ENCODE results near the gene ELAVL1. TPM values are rescaled to one million over a fixed set of nuclear protein-coding genes. Genes with fewer than 3 reads are reported as not detected.
A peak's percentile ranks its signal among the peaks of the same experiment; 100 is the strongest.

ELAVL1 gene
- total and polyA plus RNA-seq, 2 of the 13 experiments (the other 11 are each of a cell fraction or from before 2014, with no cell fraction given) = 27.9 to 38.4 TPM

GRCh38 chr19:7925171-7925851 lies 80.1 kb downstream of the ELAVL1 start (continued):
- TF ChIP-seq EP300 (IDR thresholded peaks at IDR 0.05; ENCODE audit: low read depth in 2 of 2, low read length in 2 of 2) (no peak), EP300 (CRISPR knock-in tag; IDR thresholded peaks at IDR 0.05; ENCODE audit: borderline replicate concordance) (no peak), ZFP37 (CRISPR knock-in tag; IDR thresholded peaks at IDR 0.05; ENCODE audit: borderline replicate concordance) (0 out of 2 replicates have a peak, but pooled peaks have one; percentile 50), ZNF234 (CRISPR knock-in tag; conservative IDR thresholded peaks at IDR 0.05) (no peak), YEATS4 (CRISPR knock-in tag; IDR thresholded peaks at IDR 0.05; ENCODE audit: borderline replicate concordance) (peak; percentile 46; the same call in 1 of the 2 replicates), KAT8 (CRISPR knock-in tag; IDR thresholded peaks at IDR 0.05) (0 out of 2 replicates have a peak, but pooled peaks have one; percentile 24), ZNF12 (CRISPR knock-in tag; IDR thresholded peaks at IDR 0.05) (0 out of 2 replicates have a peak, but pooled peaks have one; percentile 24), TMF1 (CRISPR knock-in tag; IDR thresholded peaks at IDR 0.05; ENCODE audit: low read depth) (0 out of 2 replicates have a peak, but pooled peaks have one; percentile 34), ZNF598 (CRISPR knock-in tag; IDR thresholded peaks at IDR 0.05; ENCODE audit: borderline replicate concordance) (no peak), SIN3A (IDR thresholded peaks at IDR 0.05; ENCODE audit: borderline replicate concordance, low read depth, low read length) (no peak), IRX3 (CRISPR knock-in tag; IDR thresholded peaks at IDR 0.05; ENCODE audit: borderline replicate concordance, low read depth) (peak; percentile 77; the same call in 1 of the 2 replicates), CREBL2 (CRISPR knock-in tag; IDR thresholded peaks at IDR 0.05; ENCODE audit: borderline replicate concordance) (peak; percentile 91; the same call in 1 of the 2 replicates), ZNF543 (CRISPR knock-in tag; IDR thresholded peaks at IDR 0.05) (no peak), NR2F2 (IDR thresholded peaks at IDR 0.05; ENCODE audit: borderline replicate concordance, low read depth) (no peak)
- TF ChIP-seq, protein P1, sequence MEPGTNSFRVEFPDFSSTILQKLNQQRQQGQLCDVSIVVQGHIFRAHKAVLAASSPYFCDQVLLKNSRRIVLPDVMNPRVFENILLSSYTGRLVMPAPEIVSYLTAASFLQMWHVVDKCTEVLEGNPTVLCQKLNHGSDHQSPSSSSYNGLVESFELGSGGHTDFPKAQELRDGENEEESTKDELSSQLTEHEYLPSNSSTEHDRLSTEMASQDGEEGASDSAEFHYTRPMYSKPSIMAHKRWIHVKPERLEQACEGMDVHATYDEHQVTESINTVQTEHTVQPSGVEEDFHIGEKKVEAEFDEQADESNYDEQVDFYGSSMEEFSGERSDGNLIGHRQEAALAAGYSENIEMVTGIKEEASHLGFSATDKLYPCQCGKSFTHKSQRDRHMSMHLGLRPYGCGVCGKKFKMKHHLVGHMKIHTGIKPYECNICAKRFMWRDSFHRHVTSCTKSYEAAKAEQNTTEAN (CRISPR knock-in tag; conservative IDR thresholded peaks at IDR 0.05) = 0 out of 2 replicates have a peak, but pooled peaks have one; percentile 51
- TF ChIP-seq, protein P2, sequence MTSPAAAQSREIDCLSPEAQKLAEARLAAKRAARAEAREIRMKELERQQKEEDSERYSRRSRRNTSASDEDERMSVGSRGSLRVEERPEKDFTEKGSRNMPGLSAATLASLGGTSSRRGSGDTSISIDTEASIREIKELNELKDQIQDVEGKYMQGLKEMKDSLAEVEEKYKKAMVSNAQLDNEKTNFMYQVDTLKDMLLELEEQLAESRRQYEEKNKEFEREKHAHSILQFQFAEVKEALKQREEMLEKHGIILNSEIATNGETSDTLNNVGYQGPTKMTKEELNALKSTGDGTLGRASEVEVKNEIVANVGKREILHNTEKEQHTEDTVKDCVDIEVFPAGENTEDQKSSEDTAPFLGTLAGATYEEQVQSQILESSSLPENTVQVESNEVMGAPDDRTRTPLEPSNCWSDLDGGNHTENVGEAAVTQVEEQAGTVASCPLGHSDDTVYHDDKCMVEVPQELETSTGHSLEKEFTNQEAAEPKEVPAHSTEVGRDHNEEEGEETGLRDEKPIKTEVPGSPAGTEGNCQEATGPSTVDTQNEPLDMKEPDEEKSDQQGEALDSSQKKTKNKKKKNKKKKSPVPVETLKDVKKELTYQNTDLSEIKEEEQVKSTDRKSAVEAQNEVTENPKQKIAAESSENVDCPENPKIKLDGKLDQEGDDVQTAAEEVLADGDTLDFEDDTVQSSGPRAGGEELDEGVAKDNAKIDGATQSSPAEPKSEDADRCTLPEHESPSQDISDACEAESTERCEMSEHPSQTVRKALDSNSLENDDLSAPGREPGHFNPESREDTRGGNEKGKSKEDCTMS (CRISPR knock-in tag; conservative IDR thresholded peaks at IDR 0.05) = no peak
- TF ChIP-seq, protein P3, sequence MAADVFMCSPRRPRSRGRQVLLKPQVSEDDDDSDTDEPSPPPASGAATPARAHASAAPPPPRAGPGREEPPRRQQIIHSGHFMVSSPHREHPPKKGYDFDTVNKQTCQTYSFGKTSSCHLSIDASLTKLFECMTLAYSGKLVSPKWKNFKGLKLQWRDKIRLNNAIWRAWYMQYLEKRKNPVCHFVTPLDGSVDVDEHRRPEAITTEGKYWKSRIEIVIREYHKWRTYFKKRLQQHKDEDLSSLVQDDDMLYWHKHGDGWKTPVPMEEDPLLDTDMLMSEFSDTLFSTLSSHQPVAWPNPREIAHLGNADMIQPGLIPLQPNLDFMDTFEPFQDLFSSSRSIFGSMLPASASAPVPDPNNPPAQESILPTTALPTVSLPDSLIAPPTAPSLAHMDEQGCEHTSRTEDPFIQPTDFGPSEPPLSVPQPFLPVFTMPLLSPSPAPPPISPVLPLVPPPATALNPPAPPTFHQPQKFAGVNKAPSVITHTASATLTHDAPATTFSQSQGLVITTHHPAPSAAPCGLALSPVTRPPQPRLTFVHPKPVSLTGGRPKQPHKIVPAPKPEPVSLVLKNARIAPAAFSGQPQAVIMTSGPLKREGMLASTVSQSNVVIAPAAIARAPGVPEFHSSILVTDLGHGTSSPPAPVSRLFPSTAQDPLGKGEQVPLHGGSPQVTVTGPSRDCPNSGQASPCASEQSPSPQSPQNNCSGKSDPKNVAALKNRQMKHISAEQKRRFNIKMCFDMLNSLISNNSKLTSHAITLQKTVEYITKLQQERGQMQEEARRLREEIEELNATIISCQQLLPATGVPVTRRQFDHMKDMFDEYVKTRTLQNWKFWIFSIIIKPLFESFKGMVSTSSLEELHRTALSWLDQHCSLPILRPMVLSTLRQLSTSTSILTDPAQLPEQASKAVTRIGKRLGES (CRISPR knock-in tag; IDR thresholded peaks at IDR 0.05; ENCODE audit: borderline replicate concordance) = peak; percentile 43; the same call in 1 of the 2 replicates
